NCI-H1436 treated with DMSO at 0.1 percent for 48 hours (cell line): ENCODE measurements around the gene TESK2.
"Not testable (repeated sequence)": the region's sequence is repeated elsewhere in the genome, so short reads cannot be mapped to it uniquely, and the experiment has no call there.

ENCODE experiments used
- DNase-seq: peaks from one replicate; lab custom pipeline; 2025; lab: John Stamatoyannopoulos, UW

TESK2 gene

DNA sequence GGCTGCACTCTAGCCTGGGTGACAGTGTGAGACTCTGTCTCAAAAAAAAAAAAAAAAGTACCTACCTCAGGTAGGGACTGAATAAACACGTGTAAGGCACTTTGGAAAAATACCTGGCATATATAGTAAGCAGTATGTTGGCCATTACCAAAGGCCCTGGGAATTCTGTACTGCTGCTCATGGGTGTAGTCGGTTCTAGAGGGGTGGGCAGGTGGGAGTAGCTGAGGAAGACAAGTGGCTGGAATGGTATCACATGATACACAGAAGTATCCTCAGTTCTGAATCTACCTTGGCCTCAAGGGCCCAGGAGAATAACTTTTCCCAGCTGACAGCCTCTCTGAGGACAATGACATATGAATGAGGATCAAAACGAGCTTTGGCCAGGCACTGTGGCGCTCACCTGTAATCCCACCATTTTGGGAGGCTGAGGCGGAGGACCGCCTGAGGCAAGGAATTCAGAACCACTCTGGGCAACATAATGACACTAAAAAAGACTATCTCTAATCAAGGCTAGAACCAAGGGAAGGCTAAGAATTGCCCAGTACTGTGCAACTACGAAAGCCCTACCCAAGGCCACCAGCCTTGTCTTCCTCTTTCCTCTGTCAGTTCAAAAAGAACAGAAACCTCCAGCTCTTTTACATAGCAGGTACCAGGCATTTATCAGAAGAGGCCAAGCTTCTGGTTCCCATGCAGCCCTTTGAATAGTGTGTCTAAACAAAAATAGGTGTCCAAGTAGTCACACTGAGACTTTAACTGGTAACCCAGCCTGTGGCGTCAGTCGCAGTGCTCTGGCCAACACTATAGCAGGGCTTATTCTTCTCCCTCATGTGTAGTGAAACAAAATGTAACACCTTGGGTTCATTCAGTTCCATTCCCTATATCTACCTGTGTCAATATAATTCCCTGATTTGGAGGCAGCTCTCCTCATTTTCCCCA lies 19.3 kb upstream of the TESK2 start:
- DNase-seq = no peak

- DNase-seq = no peak
These were observed 17.6 kb upstream of the TESK2 start for GRCh38 chr1:45508295-45509151.

DNA sequence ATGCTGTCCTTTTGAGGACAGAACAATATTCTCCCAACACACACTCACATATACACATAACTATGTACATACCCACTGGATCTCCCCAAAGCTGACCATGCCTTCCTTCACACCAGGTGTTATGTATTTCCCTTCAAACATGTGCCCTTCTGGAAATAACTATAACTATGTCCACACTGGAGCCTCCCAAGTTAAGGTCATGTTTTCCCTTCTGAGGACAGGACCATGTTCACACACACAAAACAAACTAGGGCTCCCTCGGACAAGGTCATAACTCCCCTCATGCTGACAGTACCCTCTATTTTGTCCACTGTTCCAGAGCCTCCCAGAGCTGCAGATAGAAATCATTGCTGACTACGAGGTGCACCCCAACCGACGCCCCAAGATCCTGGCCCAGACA lies 16.9 kb upstream of the TESK2 start:
- DNase-seq = no peak

GRCh38 chr1:45507195-45507594 lies 16.2 kb upstream of the TESK2 start:
- DNase-seq = no peak

- no peak for DNase-seq
These were observed 12.7 kb upstream of the TESK2 start for GRCh38 chr1:45503462-45504360.

GRCh38 chr1:45501505-45501859 lies 10.5 kb upstream of the TESK2 start:
- no peak for DNase-seq

DNA sequence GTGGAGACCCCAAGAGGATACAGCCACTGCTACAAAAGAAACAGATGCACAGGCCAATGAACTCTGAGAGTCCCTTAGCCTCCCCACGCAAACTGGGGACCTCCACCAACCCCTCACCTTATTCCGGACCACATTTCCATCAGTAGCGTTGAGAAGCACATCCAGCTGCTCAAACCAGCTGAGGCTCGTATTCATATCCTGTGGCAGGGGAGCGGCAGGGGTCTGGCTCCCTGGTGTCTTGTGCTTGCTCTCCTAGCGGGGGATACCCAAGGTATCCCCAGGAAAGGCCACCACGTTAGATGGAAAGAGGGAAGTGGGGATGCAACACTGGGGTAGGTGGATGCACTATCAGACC lies 8.4 kb upstream of the TESK2 start:
- DNase-seq = no peak

DNA sequence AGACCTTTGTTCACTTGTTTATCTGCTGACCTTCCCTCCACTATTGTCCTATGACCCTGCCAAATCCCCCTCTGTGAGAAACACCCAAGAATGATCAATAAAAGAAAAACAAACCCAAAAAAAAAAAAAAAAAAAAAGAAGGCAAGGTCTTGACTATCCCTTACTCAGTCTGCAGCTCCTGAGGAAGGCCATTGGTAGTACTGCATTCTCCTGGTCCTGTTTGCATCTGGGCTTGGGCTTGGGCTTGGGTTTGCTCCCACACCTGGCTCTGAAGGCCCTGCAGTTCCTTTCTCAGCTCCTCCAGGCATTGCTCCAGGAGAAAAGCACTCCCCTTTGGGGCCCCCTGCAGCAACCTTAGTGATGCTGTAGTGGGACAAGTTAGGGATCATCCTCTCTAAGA lies 7.3 kb upstream of the TESK2 start:
- no peak for DNase-seq

GRCh38 chr1:45493116-45493697 lies 2.2 kb upstream of the TESK2 start:
- no peak for DNase-seq

DNA sequence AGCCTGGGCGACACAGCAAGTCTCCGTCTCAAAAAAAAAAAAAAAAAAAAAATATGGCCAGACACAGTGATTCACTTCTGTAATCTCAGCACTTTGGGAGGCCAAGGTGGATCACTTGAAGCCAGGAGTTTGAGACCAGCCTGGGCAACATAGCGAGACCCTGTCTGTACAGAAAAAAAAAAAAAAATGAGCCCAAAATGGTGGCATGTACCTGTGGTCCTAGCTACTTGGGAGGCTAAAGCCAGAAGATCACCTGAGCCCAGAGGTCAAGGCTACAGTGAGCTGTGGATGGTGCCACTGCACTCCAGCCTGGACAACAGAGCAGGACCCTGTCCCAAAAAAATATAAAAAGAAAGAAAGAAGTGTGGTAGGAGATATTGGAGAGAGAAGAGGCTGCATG lies 1.7 kb upstream of the TESK2 start:
- DNase-seq = no peak

DNA sequence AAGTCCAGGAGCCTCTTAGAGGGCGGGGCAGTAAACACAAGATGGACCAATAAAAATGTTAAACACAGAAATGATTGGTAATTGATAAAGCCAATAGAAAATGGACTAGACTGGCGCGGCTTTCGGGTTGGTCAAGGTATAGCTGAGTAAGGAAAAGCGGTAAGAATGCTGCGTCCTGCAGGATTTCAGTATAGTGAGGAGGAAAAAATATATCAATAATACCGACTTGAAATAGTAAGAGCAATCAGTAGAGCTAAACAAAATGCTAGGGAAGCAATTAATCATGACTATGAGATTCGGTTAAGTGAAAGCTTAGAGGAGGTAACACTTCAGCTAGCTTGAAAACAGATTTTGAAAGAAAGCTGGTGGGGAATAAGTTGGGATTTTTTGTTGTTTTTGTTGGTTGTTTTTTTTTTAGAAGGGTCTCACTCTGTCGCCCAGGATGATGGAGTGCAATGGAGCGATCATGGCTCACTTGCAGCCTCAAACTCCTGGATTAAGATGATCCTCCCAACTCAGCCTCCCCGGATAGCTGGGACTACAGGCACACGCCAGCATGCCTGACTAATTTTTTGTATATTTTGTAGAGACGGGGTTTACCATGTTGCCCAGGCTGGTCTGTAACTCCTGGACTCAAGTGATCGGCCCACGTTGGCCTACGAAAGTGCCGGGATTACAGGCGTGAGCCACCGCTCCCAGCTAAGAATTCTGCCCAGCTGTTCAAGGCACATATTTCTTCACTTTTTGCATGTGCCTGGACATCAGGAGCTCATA lies 711 bp upstream of the TESK2 start:
- no peak for DNase-seq

GRCh38 chr1:45490121-45490625 lies 790 bp downstream of the TESK2 start:
- no peak for DNase-seq

GRCh38 chr1:45489379-45489778 lies 1.6 kb downstream of the TESK2 start:
- not testable (repeated sequence) for DNase-seq

GRCh38 chr1:45488666-45489377 lies 2.1 kb downstream of the TESK2 start:
- DNase-seq = no peak

GRCh38 chr1:45485949-45486348 lies 5.0 kb downstream of the TESK2 start:
- no peak for DNase-seq

DNA sequence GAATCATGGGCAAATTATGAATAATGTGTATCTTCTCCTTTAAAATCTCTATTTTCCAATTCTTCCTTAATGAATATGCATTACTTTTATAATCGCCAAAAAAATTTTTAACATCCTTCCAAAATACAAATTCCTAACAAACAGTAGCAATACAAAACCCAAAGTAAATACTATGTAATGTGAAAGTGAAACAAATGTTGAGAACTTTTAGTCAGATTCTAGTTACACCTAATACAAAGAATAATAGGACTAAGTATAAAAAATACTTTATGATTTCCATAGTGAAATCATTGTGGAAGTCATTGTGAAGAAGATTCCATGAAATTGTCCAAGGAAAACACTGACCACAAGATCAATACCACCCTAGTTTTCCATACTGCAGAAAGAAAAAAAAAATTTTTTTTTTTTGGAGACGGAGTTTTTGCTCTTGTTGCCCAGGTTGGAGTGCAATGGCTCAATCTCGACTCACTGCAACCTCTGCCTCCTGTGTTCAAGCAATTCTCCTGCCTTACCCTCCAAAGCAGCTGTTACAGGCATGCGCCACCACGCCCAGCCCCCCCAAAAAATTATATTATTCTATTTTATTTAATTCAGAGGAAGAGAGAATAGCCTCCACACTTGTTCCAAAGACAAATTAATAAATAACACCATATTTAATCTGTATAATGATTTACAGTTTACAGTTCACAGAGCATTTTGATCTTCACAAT lies 11.8 kb downstream of the TESK2 start:
- DNase-seq = no peak

GRCh38 chr1:45478121-45478814 lies 12.7 kb downstream of the TESK2 start:
- no peak for DNase-seq

DNA sequence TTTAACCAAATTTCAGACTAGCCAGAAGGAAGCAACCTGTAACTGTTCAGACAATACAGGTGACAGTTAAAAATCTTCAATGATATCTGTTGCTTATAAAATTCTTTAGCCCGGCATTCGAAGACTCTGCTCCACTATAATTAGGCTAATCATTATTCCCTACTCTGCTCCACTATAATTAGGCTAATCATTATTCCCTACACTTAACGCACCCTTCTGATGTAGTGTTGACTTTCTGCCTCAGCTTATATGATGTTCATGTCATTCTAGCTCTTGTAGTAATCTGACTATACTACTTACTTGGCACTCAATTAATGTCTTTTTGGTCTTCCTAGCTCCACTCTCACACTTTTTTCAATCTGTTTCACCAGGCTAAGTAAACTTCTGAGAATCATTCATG lies 13.3 kb downstream of the TESK2 start:
- DNase-seq = no peak

DNA sequence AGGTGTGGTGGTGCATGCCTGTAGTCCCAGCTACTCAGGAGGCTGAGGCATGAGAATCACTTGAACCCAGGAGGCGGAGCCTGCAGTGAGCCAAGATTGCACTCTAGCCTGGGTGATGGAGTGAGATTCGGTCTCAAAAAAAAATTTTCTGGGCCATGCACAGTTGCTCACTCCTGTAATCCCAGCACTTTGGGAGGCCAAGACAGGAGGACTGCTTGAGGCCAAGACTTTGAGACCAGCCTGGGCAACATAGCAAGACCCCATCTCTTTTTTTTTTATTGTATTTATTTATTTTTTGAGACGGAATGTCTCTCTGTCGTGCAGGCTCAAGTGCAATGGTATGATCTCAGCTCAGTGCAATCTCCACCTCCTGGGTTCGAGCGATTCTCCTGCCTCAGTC lies 16.8 kb downstream of the TESK2 start:
- DNase-seq = not testable (repeated sequence)
